HG03521 (cell line): Measurements from ENCODE around the gene FBXW5.

Experiments
- ATAC-seq: cut with Tn5 transposase; IDR thresholded peaks from one replicate; pipeline ENCODE4 v1.9.1; 2021; ENCODE audit warnings: mild to moderate bottlenecking, moderate library complexity; ENCODE audit not compliant: unreplicated experiment

FBXW5 gene

DNA sequence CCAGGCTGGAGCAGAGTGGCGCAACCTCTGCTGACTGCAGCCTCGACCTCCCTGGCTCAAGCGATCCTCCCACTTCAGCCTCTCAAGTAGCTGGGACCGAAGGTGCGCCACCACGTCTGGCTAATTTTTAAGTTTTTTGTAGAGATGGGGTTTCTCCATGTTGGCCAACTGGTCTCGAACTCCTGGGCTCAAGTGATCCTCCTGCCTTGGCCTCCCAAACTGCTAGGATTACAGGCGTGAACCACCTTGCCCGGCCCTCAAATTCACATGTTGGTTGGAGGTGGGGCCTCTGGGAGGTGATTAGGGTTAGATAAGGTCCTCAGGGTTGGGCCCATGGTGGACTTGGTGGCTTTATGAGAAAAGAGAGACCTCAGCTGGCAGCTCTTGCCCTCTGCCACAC lies 17.6 kb upstream of the FBXW5 start:
- no peak for ATAC-seq

DNA sequence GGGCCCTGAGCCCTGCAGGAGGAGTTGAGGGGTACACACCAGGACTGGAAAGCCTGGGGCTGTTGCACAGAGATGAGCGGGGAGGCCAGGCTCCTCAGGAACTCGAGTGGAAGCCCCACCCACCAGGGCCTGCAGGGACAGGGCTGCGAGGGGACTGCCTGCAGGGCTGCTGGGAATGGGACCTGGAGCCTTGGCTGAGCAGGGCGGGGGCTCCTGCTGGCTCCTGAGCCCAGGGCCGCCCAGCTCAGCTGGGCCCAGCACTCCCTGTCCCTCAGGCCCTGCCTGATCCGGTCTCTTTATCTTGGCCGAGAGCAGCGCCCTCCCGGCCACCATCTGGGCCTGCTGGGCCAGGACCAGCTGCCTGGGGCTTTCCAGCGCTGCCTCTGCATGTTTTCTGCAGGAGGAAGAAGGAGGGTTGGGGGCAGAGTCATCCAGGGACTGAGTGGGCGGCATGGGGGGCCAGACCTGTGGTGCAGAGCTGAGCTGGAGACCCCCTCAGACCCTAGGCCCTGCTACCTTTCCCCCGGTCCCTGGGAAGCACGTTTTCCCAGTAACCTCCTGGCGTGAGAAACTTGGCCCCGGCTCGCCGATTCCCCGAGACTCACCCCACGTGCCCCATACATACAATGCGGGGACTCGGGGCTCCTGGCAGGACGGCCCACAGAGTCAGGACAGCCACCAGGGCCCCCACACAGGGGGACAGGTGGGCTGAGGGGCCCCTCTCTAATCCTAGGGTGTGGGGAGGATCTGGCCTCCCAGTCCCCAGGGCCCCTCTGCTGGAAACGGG lies 16.9 kb upstream of the FBXW5 start:
- ATAC-seq, result no peak

DNA sequence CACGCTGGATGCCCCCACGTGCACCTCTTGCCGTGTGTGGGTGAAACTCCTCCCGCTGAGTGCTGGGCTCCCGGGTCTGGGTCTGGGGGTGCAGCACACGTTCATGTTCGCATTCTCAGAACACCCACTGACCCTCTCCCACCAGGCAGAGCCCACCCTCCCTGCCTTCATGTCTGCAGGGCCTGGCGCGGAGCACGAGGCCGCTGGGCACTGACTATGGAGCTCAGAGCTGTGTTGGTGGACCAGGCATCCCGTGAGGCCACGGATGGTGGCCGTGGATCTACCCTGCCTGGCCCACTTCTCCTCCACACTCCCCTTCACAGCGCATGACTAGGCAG lies 16.4 kb upstream of the FBXW5 start:
- ATAC-seq, result no peak

DNA sequence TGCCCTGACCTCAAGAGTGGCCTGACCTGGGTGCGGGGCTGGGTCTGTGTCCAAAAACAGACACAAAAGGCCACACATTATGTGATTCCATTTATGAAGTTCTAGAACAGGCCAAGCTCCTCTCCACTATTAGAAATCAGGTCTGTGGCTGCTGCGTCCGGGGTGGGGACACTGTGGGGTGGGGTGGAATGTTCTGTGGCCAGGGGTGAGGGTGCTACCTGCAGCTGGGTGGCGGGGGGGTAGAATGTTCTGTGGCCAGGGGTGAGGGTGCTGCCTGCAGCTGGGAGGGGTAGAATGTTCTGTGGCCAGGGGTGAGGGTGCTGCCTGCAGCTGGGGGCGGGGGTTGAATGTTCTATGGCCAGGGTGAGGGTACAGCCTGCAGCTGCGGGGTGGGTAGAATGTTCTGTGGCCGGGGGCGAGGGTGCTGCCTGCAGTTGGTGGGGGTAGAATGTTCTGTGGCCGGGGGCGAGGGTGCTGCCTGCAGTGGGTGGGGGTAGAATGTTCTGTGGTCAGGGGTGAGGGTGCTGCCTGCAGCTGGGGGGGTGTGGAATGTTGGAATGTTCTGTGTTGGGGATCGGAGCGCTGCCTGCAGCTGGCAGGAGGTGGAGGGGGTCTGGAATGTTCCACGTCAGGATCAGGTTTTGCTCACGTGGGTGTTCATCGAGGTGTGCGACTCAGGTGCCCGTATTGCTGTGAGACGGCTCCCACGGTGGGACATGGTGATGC lies 15.8 kb upstream of the FBXW5 start:
- ATAC-seq, result no peak

DNA sequence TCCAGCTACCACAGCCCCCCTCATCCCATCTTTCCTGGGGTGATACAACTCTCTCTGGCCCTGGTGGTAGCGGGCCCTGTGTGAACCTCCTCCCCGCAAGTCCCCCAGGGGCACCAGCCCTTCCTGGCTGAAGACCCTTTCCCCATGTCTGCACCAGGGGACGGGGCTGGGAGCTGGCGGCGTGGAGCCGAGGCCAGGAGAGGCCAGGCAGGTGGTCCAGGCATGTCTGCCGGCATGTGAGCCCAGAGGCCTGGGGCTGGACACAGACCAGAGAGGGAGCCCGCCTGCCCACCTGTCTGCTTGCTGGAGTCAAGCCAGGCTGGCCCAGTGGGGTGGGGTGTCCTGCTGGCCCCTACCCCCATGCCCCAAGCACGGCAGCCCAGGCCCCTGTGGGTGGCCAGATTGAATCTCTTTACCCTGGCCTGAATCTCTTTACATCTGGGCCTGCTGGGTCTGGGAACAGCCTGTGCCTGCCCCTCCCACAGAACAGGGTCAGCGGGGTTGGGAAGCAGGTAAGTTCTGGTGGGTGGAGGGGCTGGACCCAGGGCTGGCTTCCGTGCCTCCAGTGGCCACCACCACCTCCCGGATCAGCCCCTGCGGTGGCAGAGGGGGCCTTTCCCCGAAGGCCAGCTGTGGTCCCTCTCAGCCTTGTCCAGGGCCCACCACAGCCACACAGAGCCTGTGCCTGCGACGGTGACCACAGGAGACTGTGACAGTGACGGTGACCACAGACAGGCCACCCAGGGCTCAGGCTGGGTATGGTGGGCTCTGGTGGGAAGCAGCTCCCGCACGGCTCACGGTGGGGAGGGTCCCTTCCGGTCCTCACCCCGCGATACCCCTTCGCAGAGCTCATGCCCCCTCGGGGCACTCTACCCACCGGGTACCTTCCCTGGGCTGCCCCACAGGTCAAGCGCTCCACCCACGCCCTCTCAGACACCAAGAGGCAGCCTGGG lies 14.6 kb upstream of the FBXW5 start:
- no peak for ATAC-seq

DNA sequence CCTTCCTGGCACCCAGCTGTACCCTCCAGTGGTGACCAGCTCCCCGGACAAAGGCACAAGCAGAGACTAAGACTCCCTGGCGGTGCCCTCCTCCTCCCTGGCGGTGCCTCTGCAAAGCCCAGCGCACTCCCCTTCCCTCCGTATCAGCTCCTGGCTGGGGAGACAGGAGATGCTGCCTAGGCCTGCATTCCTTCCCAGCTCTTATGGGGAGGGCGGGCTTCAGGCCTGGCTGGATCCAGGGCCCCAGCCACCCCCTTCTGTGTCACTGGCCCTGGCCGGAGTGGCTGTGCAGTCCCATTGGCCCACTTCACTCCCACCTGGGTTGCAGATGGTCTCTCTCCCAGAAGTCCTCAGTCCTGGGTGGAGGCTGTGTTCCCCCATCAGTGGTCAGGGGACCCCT lies 13.9 kb upstream of the FBXW5 start:
- ATAC-seq, result no peak

DNA sequence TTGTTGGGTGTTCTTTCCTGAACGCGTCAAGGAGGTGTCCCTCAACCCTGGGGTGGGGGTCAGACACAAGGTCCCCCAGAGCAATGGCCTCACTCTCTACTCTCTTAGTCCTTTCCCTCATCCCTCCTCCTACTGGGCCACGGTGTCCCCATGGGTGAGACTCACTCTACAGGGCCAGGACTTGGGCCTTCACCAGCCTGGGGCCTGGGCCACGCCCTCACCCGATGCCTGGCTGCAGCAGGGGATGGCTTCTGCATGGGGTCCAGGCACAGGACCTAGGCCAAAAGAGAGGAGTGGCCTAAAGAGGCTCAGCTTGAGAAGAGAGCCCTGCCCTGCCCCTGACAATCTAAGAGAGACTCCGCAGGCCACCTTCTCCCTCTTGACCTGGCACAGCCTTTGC lies 13.4 kb upstream of the FBXW5 start:
- ATAC-seq, result no peak

DNA sequence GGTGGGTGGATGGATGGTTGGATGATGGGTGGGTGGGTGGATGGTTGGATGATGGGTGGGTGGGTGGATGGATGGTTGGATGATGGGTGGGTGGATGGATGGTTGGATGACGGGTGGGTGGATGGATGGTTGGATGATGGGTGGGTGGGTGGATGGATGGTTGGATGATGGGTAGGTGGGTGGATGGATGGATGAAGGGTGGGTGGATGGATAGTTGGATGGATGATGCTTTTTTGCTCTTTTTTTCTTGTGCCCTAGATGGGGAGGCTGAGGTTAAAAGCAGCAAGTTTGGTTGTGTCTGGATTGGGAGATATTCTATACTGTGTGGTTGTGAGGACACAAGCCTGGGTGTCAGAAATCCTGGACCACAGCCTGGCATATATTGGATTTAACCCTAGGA lies 12.9 kb upstream of the FBXW5 start:
- ATAC-seq, result no peak

DNA sequence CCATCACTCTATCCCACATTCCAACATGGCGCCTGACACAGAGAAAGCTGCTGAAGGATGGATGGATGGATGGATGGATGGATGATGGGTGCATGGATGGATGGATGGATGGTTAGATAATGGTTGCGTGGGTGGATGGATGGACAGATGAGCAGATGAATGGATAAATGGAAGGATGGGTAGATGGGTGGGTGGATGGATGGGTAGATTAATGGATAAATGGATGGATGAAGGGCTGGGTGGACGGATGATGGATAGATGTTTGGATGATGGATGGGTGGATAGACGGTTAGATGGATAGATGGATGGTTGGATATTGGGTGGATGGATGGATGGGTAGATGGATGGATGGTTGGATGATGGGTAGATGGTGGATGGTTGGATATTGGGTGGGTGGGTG lies 12.1 kb upstream of the FBXW5 start:
- no peak for ATAC-seq

DNA sequence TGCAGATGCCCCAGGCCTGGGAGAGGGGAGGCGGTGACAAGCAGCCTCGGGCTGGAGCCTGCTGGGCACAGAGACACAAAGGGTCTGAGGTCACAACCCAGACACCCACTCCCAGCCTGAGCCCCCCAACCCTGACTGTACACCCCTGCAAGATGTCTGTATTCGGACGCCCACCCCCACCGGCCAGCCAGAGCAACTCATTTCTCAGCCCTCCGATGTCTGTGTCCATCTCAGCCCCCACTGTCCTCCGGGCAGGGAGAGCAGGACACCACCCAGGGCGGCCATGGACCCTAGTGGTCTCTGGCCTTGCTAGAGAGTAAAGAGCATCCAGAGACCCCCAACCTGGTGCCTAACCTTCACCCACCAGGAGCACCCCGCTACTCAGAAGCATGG lies 11.4 kb upstream of the FBXW5 start:
- no peak for ATAC-seq

DNA sequence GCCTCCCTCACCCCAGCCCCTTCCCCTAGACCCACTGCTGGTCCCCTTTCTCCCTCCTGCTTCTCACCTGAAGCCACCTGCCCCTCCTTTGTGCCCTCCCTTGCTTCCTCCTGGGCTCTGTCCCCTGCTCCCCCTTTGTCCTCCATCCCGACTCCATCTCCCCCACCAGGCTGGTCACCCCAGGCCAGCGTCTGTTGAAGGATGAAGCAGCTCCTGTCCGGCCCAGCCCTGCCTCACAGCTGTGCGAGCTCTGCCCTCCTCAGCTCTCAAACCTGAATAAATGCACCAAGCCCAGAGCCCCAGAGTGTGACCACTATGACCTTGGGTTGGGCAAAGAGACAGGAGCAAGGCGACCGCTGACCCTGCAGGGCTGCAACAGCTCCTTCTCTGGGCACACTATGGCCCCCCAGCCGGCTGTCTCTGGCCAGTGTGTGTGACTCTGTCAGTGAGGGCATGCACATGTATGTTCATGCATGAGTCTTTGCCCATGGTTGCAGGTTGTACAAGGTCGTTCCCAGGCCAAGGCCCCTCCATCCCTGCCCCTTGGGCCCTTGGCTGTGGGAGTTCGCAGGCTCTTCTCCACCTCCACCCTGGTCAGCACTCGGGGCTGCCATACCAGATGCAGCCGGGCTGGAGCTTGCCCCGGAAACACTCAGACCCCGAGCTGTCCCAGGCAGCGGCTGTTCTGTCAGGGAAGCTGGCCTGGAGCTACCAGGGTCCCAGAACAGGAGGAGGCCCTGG lies 10.8 kb upstream of the FBXW5 start:
- no peak for ATAC-seq

DNA sequence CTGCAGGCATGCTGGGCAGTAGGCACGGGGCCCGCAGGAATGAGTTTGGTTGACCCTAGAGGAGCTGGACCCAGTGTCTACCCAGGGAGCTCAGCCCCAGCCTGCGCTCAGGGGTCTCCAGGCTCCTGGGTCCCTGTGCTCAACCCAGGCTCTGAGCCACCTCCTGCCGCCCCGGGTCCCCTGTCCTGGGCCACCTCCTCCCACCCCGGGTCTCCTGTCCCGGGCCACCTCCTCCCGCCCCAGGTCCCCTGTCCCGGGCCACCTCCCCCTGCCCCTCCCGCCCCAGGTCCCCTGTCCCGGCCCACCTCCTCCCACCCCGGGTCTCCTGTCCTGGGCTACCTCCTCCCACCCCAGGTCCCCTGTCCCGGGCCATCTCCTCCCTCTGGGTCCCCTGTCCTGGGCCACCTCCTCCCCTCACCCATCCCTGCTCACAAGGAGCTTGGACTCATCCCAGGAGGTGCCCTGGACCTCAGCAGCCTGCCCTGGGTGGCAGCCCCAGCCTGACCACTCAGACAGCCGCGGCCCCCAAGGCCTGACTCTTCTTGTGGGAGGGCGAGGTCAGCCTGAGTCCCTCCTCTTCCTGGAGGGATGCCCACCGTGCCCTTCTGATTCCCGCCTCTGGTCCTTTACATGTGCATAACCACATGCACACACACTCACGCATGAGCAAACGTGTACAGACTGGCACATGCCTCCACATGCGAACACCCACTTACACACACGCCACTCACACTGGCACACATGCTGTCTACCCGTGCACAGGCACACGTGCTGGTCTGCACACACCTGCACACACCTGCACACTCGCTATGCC lies 9.9 kb upstream of the FBXW5 start:
- ATAC-seq, result no peak

DNA sequence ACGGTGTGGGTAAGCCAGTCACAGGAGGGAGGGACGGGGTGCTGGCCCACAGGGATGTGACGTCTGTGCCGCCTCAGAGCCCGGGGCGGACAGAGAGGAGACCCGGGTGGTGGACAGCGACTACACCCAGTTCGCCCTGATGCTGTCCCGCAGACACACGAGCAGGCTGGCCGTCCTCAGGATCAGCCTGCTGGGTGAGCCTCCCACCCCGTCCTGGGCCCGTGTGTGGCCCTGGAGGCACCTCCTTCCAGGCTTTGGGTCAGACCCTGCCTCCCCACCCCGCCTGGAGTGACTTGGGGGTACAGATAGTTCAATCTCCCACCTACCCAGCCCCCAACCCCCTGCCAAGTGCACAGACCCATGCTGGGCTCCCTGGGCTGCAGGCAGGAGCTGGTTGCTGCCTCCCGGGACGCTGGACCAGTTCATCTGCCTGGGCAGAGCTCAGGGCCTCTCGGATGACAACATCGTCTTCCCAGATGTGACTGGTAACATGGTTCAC lies 9.3 kb upstream of the FBXW5 start:
- ATAC-seq, result no peak

DNA sequence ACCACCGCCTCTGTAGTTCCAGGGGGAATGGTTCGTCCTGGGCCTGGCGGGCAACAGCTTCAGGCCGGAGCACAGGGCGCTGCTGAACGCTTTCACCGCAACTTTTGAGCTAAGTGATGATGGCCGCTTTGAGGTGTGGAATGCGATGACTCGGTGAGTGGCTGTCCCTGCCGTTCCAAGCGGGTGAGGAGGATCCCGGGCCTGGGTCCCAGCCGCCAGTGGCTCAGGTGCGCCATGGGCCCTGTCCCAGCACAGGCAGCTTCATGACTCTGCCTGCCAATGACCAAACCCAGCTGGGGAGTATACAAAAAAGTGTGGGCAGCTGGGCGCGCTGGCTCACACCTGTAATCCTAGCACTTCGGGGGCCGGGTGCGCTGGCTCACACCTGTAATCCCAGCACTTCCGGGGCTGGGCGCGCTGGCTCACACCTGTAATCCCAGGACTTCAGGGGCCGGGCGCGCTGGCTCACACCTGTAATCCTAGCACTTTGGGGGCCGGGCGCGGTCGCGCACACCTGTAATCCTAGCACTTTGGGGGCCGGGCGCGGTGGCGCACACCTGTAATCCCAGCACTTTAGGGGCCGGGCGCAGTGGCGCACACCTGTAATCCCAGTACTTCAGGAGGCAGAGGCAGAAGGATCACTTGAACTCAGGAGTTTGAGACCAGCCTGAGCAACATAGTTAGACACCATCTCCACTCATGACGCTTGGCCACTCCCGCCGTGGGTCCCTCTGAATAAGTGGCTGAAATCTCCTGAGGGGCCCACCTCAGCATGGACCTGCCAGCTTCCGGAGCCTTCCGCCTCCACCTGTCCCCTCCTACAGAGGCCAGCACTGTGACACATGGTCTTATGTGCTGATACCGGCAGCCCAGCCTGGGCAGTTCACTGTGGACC lies 8.6 kb upstream of the FBXW5 start:
- ATAC-seq, result no peak

DNA sequence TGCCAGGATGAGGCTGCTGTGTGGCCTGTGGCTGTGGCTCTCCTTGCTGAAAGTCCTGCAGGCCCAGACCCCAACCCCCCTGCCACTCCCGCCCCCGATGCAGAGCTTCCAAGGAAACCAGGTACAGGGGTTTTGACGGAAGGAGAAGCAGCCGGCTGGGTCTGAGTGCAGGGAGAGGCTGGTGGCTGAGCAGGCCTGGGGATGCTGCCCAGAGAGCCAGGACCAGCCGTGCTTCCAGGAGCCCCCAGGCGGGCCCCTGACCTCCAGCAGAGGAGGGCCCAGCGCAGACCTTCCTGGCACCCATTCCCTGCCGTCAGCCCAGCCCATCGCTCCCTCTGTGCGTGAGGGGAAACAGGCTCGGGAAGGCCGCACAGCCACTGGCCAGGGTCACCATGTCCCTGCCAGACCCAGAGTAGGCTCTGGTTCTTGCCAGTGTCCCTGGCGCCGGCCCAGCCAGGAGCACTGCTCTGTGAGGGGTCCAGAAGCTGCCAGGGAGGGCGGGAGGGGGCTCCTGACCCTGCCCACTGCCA lies 7.8 kb upstream of the FBXW5 start:
- ATAC-seq, result no peak

DNA sequence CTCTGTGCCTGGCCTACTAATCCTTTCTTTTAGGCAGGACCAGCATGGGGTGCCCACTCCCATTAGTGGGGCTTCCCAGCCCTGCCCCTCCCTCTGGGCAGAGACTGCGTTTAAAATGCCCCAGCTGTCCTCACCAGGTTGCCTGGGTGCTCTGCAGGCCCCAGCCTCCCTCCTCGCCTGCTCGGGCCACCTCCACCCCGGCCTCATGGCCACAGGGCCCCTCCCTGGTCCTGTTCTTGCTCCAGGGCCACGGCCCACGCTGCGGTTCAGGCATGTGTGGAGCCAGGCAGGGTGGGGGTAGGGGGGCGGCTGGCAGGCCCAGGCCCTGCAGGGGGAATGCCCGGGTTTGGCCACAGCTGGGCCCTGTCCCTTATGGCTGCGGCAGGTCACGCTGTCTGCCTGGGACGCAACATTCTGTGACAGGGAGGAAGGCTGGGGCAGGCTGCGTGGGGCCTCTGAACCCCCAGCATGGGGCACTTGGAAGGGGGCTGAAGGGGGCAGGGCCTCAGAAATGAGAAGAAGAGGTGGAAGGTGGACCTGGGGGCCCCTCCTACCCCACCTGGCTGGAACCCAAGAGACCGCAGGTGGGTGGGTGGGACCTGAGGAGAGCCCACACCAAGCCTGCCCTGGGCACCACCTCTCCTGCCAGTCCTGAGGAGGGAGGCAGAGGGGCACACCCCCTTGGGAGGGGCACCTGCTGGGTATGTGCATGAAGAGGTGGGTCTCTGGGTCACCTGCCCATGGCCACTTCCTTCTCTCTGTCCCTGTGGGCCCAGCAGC lies 7.2 kb upstream of the FBXW5 start, which contains the start of gene LCN12:
TSS of gene LCN12 (plus strand) at position 733 of the 780 bp plus-strand sequence. CDS start 55 bp downstream, outside the sequence.
- no peak for ATAC-seq

DNA sequence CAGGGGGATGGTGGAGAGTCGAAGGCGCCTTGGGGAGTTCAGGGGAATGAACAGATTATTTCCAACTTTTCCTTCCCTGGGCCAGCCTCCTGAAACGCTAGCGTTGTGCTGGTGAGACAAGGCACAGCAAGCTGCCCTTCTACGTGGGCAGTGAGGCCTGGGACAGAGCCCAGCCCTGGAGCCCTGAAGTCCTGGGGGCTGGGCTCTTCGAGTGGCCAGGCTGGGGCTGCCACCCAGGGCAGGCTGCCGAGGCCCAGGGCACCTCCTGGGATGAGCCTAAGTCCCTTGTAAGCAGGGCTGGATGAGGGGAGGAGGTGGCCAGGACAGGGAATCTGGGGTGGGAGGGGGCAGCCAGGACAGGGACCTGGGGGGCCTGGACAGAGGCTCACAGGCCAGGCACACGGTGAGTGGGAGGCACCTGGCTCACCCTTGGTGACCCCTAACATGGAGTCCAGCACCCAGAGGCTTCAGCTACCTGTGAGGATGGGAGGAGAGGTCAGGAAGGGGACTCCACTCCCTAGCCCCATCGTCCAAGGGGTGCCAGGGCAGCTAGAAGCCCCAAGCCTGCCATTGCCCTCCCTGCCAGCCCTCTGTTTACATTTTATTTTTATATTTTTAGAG lies 6.2 kb upstream of the FBXW5 start:
- no peak for ATAC-seq
